ENCODE data around the gene MMP14.
"Not testable (repeated sequence)": the region's sequence is repeated elsewhere in the genome, so short reads cannot be mapped to it uniquely, and the experiment has no call there.

The MMP14 gene

GRCh38 chr14:22836301-22837113, at the start of gene MMP14:
MMP14 (plus strand) TSS chr14:22836585; CDS start chr14:22836818, 233 bp downstream.
- DNase-seq, result no peak

- DNase-seq, result no peak
These were observed 49.7 kb upstream of the MMP14 start for GRCh38 chr14:22786685-22787084.

- DNase-seq, result no peak
These were observed 45.1 kb upstream of the MMP14 start for GRCh38 chr14:22791301-22791700.

DNA sequence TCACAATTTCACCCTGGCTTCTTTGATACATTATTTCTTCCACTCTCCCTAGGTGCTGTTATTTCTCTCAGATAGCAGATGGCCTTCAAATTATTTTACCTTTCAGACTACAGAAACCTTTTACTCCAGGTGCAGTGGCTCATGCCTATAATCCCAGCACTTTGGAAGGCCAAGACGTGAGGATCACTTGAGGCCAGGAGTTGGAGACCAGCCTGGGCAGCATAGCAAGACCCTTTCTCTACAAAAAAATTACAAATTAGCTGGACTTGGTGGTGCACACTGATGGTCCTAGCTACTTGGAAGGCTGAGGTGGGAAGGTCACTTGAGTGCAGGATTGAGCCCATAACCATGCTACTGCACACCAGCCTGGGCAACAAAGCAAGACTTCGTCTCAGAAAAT, 44.2 kb upstream of the MMP14 start:
- no peak for DNase-seq

DNA sequence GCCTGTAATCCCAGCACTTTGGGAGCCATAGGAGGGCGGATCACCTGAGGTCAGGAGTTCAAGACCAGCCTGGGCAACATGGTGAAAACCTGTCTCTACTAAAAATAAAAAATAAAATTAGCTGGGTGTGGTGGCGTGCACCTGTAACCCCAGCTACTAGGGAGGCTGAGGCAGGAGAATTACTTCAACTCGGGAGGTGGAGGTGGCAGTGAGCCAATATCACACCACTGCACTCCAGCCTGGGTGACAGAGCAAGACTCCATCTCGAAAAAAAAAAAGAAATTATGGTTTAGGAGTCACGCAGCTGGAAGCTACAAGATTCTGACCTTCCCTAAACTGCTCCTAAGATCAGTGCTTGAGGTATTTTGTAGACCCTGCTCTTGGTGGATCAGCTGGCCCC, 42.8 kb upstream of the MMP14 start:
- DNase-seq, result not testable (repeated sequence)

- DNase-seq, result no peak
These were observed 42.4 kb upstream of the MMP14 start for GRCh38 chr14:22793976-22794375.

DNA sequence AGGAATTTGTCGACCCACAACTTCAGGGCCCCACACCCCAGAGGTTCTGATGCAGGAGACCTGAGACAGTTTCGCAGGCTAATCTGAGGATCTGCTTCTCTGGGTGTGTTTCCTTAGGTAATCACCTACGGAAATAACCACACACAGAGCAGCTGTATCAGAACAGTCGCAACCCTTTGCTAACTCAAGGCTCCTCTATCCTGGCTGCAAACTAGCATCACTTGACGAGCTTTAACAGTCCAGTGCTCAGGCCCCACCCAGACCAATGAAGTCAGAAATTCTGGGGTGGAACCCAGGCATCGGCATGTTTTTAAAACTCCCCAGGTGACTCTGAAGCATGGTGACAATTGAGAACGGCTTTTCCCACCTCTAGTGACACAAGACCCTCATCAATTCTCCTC, 41.8 kb upstream of the MMP14 start:
- DNase-seq, result no peak

- no peak for DNase-seq
These were observed 40.2 kb upstream of the MMP14 start for GRCh38 chr14:22796087-22796707.

- DNase-seq, result no peak
These were observed 39.1 kb upstream of the MMP14 start for GRCh38 chr14:22797017-22797917.

- DNase-seq, result no peak
These were observed 37.9 kb upstream of the MMP14 start for GRCh38 chr14:22798528-22798927.

- no peak for DNase-seq
These were observed 36.0 kb upstream of the MMP14 start for GRCh38 chr14:22800346-22800745.

- no peak for DNase-seq
These were observed 34.7 kb upstream of the MMP14 start for GRCh38 chr14:22801716-22802115.

- DNase-seq, result no peak
These were observed 33.3 kb upstream of the MMP14 start for GRCh38 chr14:22802860-22803686.

- DNase-seq, result no peak
These were observed 32.8 kb upstream of the MMP14 start for GRCh38 chr14:22803687-22803974.

GRCh38 chr14:22805235-22805634, 31.1 kb upstream of the MMP14 start:
- not testable (repeated sequence) for DNase-seq

GRCh38 chr14:22807432-22808087, 28.8 kb upstream of the MMP14 start:
- DNase-seq, result no peak

- no peak for DNase-seq
These were observed 27.8 kb upstream of the MMP14 start for GRCh38 chr14:22808388-22809209.

DNA sequence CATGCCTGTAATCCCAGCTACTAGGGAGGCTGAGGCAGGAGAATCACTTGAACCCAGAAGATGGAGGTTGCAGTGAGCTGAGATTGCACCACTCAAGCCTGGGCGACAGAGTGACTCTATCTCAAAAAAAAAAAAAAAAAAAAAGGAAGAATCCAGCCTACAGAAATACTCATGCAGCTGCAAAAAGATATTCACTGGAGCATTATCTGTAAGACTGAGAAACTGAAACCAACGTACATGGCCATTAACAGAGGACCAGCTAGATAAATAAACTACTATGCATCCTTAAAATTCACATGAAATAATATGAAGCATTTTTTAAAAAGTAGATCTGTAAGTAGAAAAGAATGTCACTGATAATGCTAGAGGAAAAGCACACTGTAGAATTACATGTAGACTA, 24.7 kb upstream of the MMP14 start:
- no peak for DNase-seq

DNA sequence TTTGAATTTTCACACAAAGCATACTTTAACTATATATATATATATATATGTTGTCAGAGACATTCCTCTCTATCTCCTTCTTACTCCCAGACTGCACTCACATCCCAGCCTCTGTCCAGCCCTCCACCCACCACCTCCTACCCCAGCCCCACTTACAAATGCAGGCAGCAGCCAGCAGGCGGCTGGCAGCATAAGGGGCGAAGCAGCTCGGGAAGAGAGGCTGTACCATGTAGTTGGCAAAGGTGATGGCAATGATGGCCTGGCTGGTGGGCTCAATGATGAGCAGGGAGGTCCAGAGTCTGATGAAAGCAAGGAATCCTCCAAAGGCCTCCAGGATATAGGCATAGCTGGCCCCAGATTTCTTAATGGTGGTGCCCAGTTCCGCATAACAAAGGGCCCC, 23.6 kb upstream of the MMP14 start:
- no peak for DNase-seq

DNA sequence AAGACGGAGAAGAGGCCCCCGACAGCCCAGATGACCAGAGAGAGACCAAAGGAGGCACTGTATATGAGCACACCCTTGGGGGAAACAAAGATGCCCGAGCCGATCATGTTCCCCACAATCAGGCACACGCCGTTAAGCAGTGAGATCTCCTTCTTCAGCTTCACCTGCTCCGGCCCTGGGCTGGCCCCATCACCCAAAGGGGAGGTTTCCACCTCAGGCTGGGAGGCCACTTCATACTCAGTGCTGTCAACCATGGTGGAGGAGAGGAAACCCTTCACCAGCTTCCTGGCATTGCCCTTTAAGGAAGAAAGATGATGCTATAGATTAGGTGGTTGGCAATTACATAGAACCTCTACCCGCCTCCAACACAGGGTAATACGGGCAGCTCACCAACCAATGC, 23.2 kb upstream of the MMP14 start:
- DNase-seq, result no peak

GRCh38 chr14:22814373-22814772, 22.0 kb upstream of the MMP14 start:
- DNase-seq, result no peak
